Stimulated activated CD8-positive, alpha-beta memory T cell treated with anti-CD3 and anti-CD28 coated beads, Interleukin-7, amount 100 ng/mL, for 1 hour (primary cell): ENCODE measurements around the gene KLHL3.

Experiments used
- DNase-seq, 2 donors: peaks; one replicate each; pipeline ENCODE4 v3.0.0-alpha.2; 2020; ENCODE audit warnings: low read depth in 2 of 2

Gene KLHL3

DNA sequence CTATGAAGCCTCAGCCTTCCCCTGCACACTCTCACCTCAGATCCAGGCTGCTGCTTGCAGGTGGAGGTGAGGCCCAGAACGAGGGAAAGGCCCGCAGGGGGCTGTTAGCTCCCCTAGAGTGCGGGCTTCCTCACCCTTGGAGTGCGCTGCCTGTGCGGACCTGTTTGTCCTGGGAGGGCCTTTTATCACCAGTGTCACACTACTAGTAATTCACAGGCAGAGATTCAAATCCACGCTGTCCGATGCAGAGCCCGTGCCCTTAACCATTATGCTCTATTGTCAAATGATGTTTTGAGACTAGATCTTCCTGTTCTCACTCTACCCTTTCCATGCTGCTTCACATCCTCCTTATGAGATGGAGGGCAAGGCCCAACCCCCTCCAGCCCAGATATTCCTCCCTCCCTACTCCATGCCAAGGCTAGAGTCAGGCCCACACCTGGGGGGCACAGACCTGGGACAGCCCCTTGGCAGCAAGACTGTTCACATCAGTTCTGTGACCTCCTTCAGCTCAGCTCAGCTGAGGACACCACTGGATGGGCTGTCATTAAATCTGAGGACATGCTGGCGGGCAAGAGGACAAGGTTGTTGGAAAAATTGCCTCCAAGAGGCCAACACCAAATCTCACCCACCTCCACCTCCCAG, 124.0 kb downstream of the KLHL3 start:
- no peak for DNase-seq

- DNase-seq, result no peak
These were observed 124.8 kb downstream of the KLHL3 start for GRCh38 chr5:137611011-137611580.

DNA sequence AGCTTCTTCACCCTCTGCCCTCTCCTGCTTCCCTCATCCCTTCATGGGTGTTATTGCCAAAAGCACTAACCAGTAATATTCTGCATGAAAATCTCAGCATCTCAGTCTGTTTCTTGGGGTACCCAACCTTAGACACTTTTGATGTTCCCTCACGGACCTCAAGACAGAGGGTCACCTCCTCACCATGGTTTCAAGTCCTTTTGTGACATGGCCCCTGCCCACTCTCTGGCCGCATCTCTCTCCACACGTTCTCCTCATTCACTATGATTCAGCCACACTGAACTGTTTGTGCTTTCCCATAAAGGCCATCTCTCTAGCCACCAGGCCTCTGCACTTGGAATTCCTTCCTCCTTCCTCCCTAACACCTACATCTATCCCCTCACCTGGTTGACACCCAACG, 125.3 kb downstream of the KLHL3 start:
- DNase-seq, result no peak

- DNase-seq, result no peak
These were observed 126.8 kb downstream of the KLHL3 start for GRCh38 chr5:137609127-137609526.

DNA sequence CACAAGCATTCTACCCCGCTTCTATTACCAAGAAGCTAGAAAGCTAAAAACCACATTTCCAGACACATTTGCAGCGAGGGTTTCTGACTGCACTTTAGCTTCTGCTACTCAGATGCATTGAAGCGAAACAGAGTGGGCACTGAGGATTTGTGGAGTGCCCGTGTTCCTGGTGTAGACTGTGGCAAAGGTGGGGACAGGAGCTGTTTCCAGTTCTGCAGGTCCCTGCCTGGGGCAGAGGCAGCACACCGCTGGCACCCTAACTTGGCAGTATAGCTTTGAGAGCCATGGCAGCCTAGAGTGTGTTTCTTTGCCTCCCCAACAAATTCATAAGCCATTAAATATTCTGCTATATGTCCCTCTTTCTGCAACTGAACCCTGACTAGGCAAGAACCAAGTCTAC, 128.1 kb downstream of the KLHL3 start:
- no peak for DNase-seq

DNA sequence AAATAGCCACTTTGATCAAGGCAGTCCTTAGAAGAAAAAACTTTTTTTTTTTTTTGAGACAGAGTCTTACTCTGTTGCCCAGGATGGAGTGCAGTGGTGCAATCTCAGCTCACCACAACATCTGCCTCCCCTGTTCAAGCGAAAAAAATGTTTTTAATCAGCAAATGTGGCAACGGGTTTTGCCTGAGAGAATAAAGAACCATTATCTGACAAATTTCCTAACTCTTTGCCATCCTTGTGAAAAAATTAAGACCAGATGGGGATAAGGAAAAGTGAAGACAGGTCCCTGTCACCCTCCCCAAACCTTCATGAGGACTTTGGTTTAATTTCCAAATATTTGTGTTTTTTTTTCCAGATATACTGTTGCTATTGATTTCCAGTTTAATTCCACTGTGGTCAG, 129.5 kb downstream of the KLHL3 start:
- no peak for DNase-seq

GRCh38 chr5:137605411-137605810, 130.5 kb downstream of the KLHL3 start:
- no peak for DNase-seq

- DNase-seq, result no peak
These were observed 131.4 kb downstream of the KLHL3 start for GRCh38 chr5:137604348-137605095.

DNA sequence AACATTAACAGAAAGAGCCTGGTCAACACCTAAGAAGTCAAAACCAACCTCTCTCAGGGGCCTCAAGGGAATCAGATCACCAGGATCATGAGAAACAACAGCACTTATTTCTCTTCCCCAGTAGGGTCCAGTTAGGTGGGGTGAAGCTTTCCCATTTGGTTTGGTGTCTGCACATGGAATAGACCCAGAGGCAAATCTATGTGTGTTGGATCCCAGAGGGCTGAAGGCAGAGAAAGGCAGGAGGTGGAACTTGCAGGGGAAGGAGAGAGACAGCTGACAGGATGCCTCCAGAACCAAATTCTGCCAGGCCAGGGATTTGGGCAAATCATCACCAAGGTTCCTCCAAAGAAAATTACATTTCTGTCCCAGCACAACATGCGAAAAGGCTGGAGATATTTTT, 132.0 kb downstream of the KLHL3 start:
- no peak for DNase-seq

DNA sequence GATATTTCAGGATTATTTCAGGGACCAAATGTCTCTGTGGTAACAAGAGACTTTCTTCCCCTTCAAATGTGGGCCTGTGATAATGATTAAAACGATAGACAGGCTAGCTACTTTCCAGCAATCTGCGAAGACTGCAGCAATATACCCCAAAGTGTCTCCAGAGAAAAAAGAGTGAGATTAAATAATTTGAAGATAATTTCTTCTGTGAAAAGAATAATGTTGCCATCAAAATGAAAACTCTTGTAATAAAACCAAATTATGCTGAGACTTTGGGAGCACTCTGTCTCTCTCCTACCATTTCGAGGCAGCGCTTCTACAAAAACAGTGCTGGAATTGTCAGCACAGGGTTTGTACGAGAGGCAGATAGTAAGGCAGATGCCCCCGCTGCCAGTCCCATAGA, 132.5 kb downstream of the KLHL3 start:
- no peak for DNase-seq

DNA sequence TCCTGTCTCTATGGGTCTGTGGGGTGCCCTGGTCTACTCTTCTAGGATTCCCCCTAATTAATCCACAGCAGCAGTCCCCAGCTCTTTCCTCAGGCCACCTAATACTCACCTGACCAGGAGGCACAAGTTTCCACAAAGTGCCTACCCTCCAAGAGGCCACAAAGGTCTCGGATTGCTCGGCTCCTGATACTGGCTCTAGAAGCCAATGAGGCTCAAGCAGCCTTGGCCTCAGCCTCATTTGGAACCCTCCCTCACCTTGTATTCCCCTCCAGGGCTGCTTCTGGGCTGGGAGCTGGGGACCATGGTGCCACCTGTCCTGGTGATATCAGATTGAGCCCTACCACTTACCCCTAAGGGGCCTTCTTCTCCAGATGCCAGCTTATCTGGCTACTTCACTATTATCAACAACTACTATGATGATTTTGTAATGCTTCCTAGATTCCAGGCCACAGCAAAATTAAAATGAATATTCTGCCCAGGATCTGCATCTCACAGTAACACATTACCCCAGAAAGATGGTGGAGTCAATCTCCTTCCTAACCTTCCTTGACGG, 133.1 kb downstream of the KLHL3 start:
- DNase-seq, result no peak

- DNase-seq, result no peak
These were observed 135.0 kb downstream of the KLHL3 start for GRCh38 chr5:137600721-137601360.

GRCh38 chr5:137599457-137599856, 136.4 kb downstream of the KLHL3 start:
- no peak for DNase-seq

DNA sequence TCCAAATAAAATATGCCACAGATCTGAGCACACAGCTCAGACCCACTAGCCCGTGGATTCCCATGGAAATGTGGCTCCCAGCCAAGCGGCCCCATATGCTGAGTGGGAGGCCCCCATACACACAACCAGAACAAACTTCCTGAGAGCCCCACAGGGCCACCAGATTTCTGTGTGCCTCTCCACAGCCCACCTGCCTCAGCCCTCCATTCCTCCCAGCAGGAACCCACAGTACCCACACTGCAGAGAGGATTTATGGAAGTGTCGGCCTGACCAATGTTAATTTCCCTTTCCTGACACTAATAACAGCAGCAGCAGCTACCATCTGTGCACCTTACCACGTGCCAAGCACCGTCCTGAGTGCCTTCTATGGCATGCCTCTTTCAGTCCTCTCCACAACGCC, 137.5 kb downstream of the KLHL3 start:
- DNase-seq, result no peak

- no peak for DNase-seq
These were observed 138.9 kb downstream of the KLHL3 start for GRCh38 chr5:137596941-137597340.

DNA sequence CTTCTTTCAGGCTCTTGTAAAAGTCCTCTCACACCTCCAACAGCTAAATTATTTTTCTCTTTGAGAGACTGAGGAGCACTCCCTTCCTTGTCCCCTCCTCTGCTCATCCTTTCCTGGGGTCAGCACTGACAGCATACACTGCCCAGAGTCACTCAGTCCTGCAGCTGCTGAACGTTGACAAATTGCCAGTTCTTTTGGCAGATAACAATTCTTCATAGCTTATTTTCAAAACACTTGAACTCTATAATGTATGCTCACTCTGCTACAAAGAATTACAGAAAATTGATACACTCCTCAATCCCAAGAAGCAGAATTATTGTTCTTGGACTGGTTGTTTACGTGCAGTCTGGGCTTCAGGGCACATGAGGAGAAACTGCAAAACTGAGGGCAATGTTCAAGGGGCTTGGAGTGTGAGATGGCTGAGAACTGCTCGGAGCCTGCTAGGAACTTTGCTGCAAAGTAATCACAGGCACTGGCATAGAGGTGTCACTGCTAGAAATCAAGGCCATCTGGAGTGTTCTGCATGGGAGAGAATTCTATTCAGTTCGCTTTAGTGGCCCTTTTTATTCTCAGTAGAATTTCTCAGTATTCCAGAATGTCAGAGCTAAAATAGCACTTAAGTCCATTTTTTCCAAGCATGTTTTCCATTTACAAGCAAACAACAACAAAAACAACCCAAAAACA, 140.4 kb downstream of the KLHL3 start:
- no peak for DNase-seq

- no peak for DNase-seq
These were observed 141.2 kb downstream of the KLHL3 start for GRCh38 chr5:137594717-137595116.

GRCh38 chr5:137592317-137592716, 143.6 kb downstream of the KLHL3 start:
- no peak for DNase-seq

DNA sequence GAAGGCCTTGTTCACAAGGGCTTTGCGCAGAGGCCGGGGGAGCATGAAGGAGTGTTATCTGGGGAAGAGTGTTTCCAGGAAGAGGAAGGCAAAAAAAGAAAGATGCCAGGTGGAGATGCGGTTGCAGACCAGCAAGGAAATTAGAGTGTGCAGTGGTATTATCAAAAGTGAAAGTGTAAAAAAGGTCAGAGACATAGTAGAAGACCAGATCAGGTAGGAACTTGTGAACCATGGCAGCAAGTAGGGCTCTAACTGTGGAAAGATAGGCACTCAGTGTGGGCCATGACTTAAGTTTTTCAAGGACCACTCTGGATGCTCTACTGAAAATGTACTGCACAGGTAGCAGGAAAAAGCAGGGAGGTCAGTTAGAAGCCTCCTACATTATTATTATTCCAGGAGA, 146.7 kb downstream of the KLHL3 start:
- DNase-seq, result no peak

- DNase-seq, result no peak
These were observed 148.0 kb downstream of the KLHL3 start for GRCh38 chr5:137587919-137588318.

DNA sequence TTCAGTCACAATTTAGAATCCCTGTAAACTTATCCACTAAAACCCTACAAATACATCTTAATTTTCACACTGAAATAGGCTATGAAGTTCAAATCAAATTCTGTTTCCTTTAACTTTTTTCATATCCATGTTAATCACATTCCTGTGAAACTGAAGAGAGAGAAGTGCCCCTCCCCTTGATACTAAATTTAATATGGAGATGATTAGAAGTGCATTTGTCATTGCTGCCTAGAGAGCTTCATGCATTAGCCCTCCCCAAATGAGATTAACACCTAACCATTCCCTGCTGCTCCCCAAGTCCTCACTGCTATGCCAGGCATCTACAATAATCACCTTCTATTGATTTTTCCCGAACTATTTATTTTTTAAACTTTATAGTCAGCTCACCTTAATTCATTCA, 151.6 kb downstream of the KLHL3 start:
- DNase-seq, result no peak

- DNase-seq, result no peak
These were observed 152.8 kb downstream of the KLHL3 start for GRCh38 chr5:137583129-137583528.
